CD14-positive monocyte (primary cell): Measurements from ENCODE around the gene RPL3. TPM values are rescaled to one million over a fixed set of nuclear protein-coding genes. Genes with fewer than 3 reads are reported as not detected.
A peak's percentile ranks its signal among the peaks of the same experiment; 100 is the strongest.

Experiments
- DNase-seq, 3 donors: peaks; one replicate each; pipeline ENCODE4 v3.0.0-alpha.2; 2011 to 2022
- H2AFZ ChIP-seq: 2 replicates; pipeline ENCODE4 v1.6.0; 2012; ENCODE audit warnings: mild to moderate bottlenecking, low read depth, low read length, inconsistent platforms; ENCODE audit not compliant: insufficient read depth, poor library complexity, severe bottlenecking
- H3K27ac ChIP-seq, 2 donors: 1 replicate in 1 of 2; 2 replicates in 1 of 2; pipeline ENCODE4 v1.5.1; 2012 to 2013; ENCODE audit warnings: low read length in 2 of 2, control low read depth in 1 of 2, inconsistent platforms in 1 of 2, low read depth in 1 of 2, mild to moderate bottlenecking in 1 of 2
- H3K27me3 ChIP-seq, 2 donors: one replicate each; pipeline versions ENCODE4 v1.6.0 to v1.6.1; 2011 to 2013; ENCODE audit warnings: low read length in 2 of 2; ENCODE audit not compliant: control insufficient read depth in 2 of 2, insufficient read depth in 2 of 2
- H3K36me3 ChIP-seq, 2 donors: replicated peaks in 1 of 2; 1 replicate in 1 of 2; 2 replicates in 1 of 2; pipeline versions ENCODE4 v1.5.1 to v1.6.1; 2012 to 2013; ENCODE audit warnings: low read length in 2 of 2, control low read depth in 1 of 2, inconsistent platforms in 1 of 2, mild to moderate bottlenecking in 1 of 2; ENCODE audit not compliant: insufficient read depth in 2 of 2, control insufficient read depth in 1 of 2
- H3K4me1 ChIP-seq, 2 donors: 1 replicate in 1 of 2; 2 replicates in 1 of 2; pipeline versions ENCODE4 v1.5.1 to v1.6.1; 2012 to 2013; ENCODE audit warnings: low read length in 2 of 2, control low read depth in 1 of 2, inconsistent platforms in 1 of 2, mild to moderate bottlenecking in 1 of 2, moderate library complexity in 1 of 2; ENCODE audit not compliant: insufficient read depth in 2 of 2, control insufficient read depth in 1 of 2
- H3K4me2 ChIP-seq: replicated peaks from 2 replicates; pipeline ENCODE3; 2012; ENCODE audit warnings: low read length, moderate library complexity, mild to moderate bottlenecking; ENCODE audit not compliant: poor library complexity, severe bottlenecking; ENCODE audit errors: extremely low read depth
- H3K4me3 ChIP-seq, 3 experiments: fragments of 200-600 bp in 1 of 3; sonication (generic) in 1 of 3; replicated peaks in 1 of 3; 1 replicate in 2 of 3; 2 replicates in 1 of 3; pipeline ENCODE4 v1.5.1; 2011 to 2013; ENCODE audit warnings: low read length in 3 of 3, mild to moderate bottlenecking in 3 of 3, control low read depth in 2 of 3, low read depth in 2 of 3, inconsistent platforms in 1 of 3, moderate library complexity in 1 of 3
- H3K79me2 ChIP-seq: 2 replicates; pipeline ENCODE4 v1.6.0; 2012; ENCODE audit warnings: mild to moderate bottlenecking, control low read depth, inconsistent platforms, low read length, moderate library complexity; ENCODE audit not compliant: insufficient read depth
- H3K9ac ChIP-seq: 2 replicates; pipeline ENCODE4 v1.6.0; 2017; ENCODE audit warnings: low read length, mild to moderate bottlenecking; ENCODE audit not compliant: insufficient read depth, poor library complexity, severe bottlenecking
- H3K9me3 ChIP-seq, 2 donors: replicated peaks in 1 of 2; 1 replicate in 1 of 2; 2 replicates in 1 of 2; pipeline versions ENCODE4 v1.5.1 to v1.6.1; 2012 to 2013; ENCODE audit warnings: low read length in 2 of 2, control low read depth in 1 of 2; ENCODE audit not compliant: control insufficient read depth in 1 of 2, insufficient read depth in 1 of 2
- H4K20me1 ChIP-seq: 2 replicates; pipeline ENCODE4 v1.6.0; 2012; ENCODE audit warnings: mild to moderate bottlenecking, low read length, control low read depth, moderate library complexity; ENCODE audit not compliant: insufficient read depth
- H3K27ac Mint-ChIP-seq, 7 donors: one replicate each; pipeline ENCODE4 v1.8.0; 2020; ENCODE audit warnings: mild to moderate bottlenecking in 7 of 7, mixed read lengths in 7 of 7, moderate library complexity in 6 of 7, inconsistent platforms in 2 of 7
- H3K27me3 Mint-ChIP-seq, 3 donors: one replicate each; pipeline ENCODE4 v1.8.0; 2021 to 2022; ENCODE audit warnings: low read depth in 3 of 3, mild to moderate bottlenecking in 3 of 3, mixed read lengths in 3 of 3, moderate library complexity in 3 of 3, inconsistent platforms in 1 of 3
- H3K36me3 Mint-ChIP-seq, 2 donors: one replicate each; pipeline ENCODE4 v1.8.0; 2020; ENCODE audit warnings: mixed read lengths in 2 of 2, inconsistent platforms in 1 of 2, mild to moderate bottlenecking in 1 of 2
- H3K4me1 Mint-ChIP-seq: one replicate; pipeline ENCODE4 v1.8.0; 2020; ENCODE audit warnings: mild to moderate bottlenecking, mixed read lengths
- H3K4me3 Mint-ChIP-seq, 2 donors: one replicate each; pipeline ENCODE4 v1.8.0; 2020; ENCODE audit warnings: mild to moderate bottlenecking in 2 of 2, mixed read lengths in 2 of 2, moderate library complexity in 1 of 2
- H3K9me3 Mint-ChIP-seq, 7 donors: one replicate each; pipeline ENCODE4 v1.8.0; 2020 to 2022; ENCODE audit warnings: mixed read lengths in 7 of 7, mild to moderate bottlenecking in 6 of 7, moderate library complexity in 6 of 7, inconsistent platforms in 2 of 7
- CTCF ChIP-seq: fragments of 200-600 bp; IDR thresholded peaks from one replicate; pipeline ENCODE4 v1.8.0; 2022; ENCODE audit warnings: antibody characterized with exemption, mild to moderate bottlenecking
- WGBS: methylation state at CpG from one replicate; pipeline ENCODE4 v1.1.5; 2013; ENCODE audit warnings: missing lambda C conversion rate; ENCODE audit not compliant: insufficient coverage; 5-methylcytosine and 5-hydroxymethylcytosine counted together
- intact Hi-C, 2 donors: fragments of 100-400 bp; cut with micrococcal nuclease; formaldehyde crosslinking; loops; one replicate each; pipeline versions ENCODE4 v1.15.0 to v1.15.1; 2023
- polyA plus RNA-seq, 3 donors: library from polyadenylated mRNA; depleted of rRNA in 1 of 3; unstranded in 2 of 3; stranded (reverse) in 1 of 3; fragments of 300-500 nt in 2 of 3; fragments of >200 nt in 1 of 3; fragmentation: Illumina TruSeq in 2 of 3; gene quantifications; 1 replicate in 2 of 3; 2 replicates in 1 of 3; pipeline ENCODE4 v1.2.3, GENCODE V29; 2012 to 2021

RPL3 gene
- polyA plus RNA-seq, 3 donors = 604 to 2,104 (median 698) TPM

DNA sequence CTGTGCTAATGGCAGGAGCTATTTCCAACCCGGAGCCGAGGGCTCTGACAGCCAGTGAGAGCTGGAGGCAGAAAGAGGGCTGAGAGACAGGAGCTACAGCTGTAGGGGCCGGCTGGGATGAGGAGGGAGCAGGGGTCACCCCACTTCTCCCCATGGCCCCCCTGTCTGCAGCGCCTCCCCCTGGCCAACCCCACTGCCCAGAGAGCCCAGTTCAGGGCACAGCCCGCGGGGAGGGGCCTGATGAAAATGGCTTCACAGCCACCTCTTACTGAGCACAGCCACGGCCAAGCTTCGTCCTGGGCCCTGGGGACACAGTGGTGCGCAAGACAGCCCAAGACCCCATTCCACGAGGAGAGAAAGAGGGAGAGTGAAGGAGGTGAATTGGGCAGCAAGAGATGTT is 27.9 kb downstream of the RPL3 start:
- Histone ChIP-seq H3K79me2 (no peaks in the 10 kb centered on the region), H3K4me2 (no peak overlapping the region), H3K9ac (peak overlapping the region; percentile 70), H3K27ac (peak overlapping the region in 1 of 2 donors; percentile 95), H3K9me3 (no peaks in the 10 kb centered on the region), H3K36me3 (no peaks in the 10 kb centered on the region), H3K27me3 (no peaks in the 10 kb centered on the region), H3K4me3 (no peak overlapping the region), H4K20me1 (no peaks in the 10 kb centered on the region), H3K4me1 (peaks cover 45 to 59% of the 10 kb centered on the region in 2 donors), H2AFZ (no peak overlapping the region)
- DNase-seq = no peak
- intact Hi-C loops = no loop called here
- Mint-ChIP-seq H3K27ac (peak overlapping the region; percentile 56 to 99 (median 92)), H3K9me3 (peaks cover 0 to 2% (median 0%) of the 10 kb centered on the region in 7 donors), H3K4me3 (no peak overlapping the region), H3K27me3 (peaks cover 0 to 9% (median 4%) of the 10 kb centered on the region in 3 donors), H3K36me3 (peaks cover 0 to 2% of the 10 kb centered on the region in 2 donors), H3K4me1 (peaks cover 59% of the 10 kb centered on the region)
- 96% methylated on average over 4 of the region's 10 CpGs for WGBS
- no peak for TF ChIP-seq CTCF

DNA sequence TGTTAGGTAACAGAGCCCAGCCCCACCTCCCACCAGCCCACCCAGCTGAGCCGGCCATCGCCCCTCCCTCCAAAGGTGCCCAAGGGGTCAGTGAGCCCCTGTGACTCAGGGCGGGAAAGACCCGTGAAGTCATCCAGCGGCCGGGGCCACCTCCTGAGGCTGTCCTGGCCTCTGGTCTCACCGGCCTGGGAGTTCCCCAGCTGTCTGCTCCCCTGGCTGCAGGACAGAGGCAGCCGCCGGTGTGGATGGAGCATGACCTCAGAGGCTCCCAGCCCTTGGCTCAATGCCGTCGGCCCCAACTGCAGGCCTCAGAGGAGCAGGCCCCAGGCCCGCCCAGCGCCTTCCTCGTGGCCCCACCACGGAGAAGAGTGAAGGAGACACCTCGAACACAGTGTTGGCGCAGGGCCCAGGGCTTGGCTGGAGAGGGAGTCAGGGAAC is 28.7 kb downstream of the RPL3 start:
- H3K4me3 Mint-ChIP-seq = no peak overlapping the region
- WGBS = 84% methylated on average over 15 of the region's 17 CpGs
- H3K27ac Mint-ChIP-seq = peak overlapping the region in 3 of 7 donors; percentile 35 to 96 (median 65)
- H3K9me3 ChIP-seq = no peaks in the 10 kb centered on the region
- no peak overlapping the region for H3K4me3 ChIP-seq
- DNase-seq = peak in 1 of 3 donors; percentile 72
- intact Hi-C loops = no loop called here
- no peak overlapping the region for H3K4me2 ChIP-seq
- H4K20me1 ChIP-seq = no peaks in the 10 kb centered on the region
- peaks cover 53 to 66% of the 10 kb centered on the region in 2 donors for H3K4me1 ChIP-seq
- H3K27me3 Mint-ChIP-seq = peaks cover 0 to 4% (median 3%) of the 10 kb centered on the region in 3 donors
- H3K36me3 Mint-ChIP-seq = peaks cover 1 to 2% of the 10 kb centered on the region in 2 donors
- H3K9me3 Mint-ChIP-seq = peaks cover 0 to 2% (median 0%) of the 10 kb centered on the region in 7 donors
- H2AFZ ChIP-seq = no peak overlapping the region
- TF ChIP-seq CTCF = no peak
- H3K9ac ChIP-seq = no peak overlapping the region
- H3K79me2 ChIP-seq = no peaks in the 10 kb centered on the region
- H3K4me1 Mint-ChIP-seq = peaks cover 66% of the 10 kb centered on the region
- H3K27me3 ChIP-seq = no peaks in the 10 kb centered on the region
- no peaks in the 10 kb centered on the region for H3K36me3 ChIP-seq
- peak overlapping the region in 1 of 2 donors; percentile 95 for H3K27ac ChIP-seq
